HL-60 (cell line): ENCODE results near the gene GSTO2.

Source experiments
- DNase-seq, 2 experiments: peaks; one replicate each; pipeline ENCODE4 v3.0.0-alpha.2; 2010 to 2020; ENCODE audit warnings: low read depth in 1 of 2, low spot score in 1 of 2
- H3K27ac ChIP-seq: fragments of 250-450 bp; sonication (Bioruptor Pico); replicated peaks from 2 replicates; pipeline ENCODE4 v1.5.1; 2020; ENCODE audit warnings: mild to moderate bottlenecking, moderate library complexity
- H3K27me3 ChIP-seq: fragments of 250-450 bp; sonication (Bioruptor Pico); 2 replicates; pipeline ENCODE4 v1.5.1; 2021; ENCODE audit warnings: mild to moderate bottlenecking, moderate library complexity; ENCODE audit not compliant: insufficient read depth, poor library complexity, severe bottlenecking
- H3K4me3 ChIP-seq: replicated peaks from 2 replicates; pipeline ENCODE4 v1.5.1; 2011; ENCODE audit warnings: mild to moderate bottlenecking, control low read depth, low read length; ENCODE audit not compliant: insufficient read depth
- CTCF ChIP-seq: IDR thresholded peaks from one replicate; pipeline ENCODE4 v1.5.1; 2011; ENCODE audit warnings: low read length, control low read depth, inconsistent platforms; ENCODE audit not compliant: insufficient read depth
- GABPA ChIP-seq: IDR thresholded peaks from 2 replicates; pipeline ENCODE4 v1.6.1; 2012; ENCODE audit warnings: low read depth
- POLR2AphosphoS5 ChIP-seq: IDR thresholded peaks from 2 replicates; pipeline ENCODE4 v1.6.1; 2012; ENCODE audit warnings: low read depth
- REST ChIP-seq: IDR thresholded peaks from 2 replicates; pipeline ENCODE4 v1.6.1; 2012; ENCODE audit warnings: low read depth; ENCODE audit not compliant: insufficient replicate concordance
- SPI1 ChIP-seq: IDR thresholded peaks from 2 replicates; pipeline ENCODE4 v1.6.1; 2012; ENCODE audit warnings: low read depth, mild to moderate bottlenecking, borderline replicate concordance

The GSTO2 gene

GRCh38 chr10:104328896-104329710 is 60.1 kb downstream of the GSTO2 start:
- TF ChIP-seq POLR2AphosphoS5 (peak; percentile 49; the same call in 1 of the 2 replicates), CTCF (no peak), GABPA (peak; percentile 59; the same call in 1 of the 2 replicates), SPI1 (peak; percentile 68), REST (no peak)
- Histone ChIP-seq H3K27me3 (no peaks in the 10 kb centered on the region), H3K4me3 (peak overlapping the region; percentile 29), H3K27ac (peak overlapping the region; percentile 80)
- DNase-seq = peak; percentile 87

GRCh38 chr10:104329735-104330134 is 60.8 kb downstream of the GSTO2 start:
- no peak for DNase-seq
- Histone ChIP-seq H3K4me3 (no peak overlapping the region), H3K27ac (peak overlapping the region; percentile 80), H3K27me3 (no peaks in the 10 kb centered on the region)
- TF ChIP-seq CTCF (no peak), SPI1 (no peak), POLR2AphosphoS5 (no peak)

GRCh38 chr10:104330168-104331110 is 61.5 kb downstream of the GSTO2 start:
- no peaks in the 10 kb centered on the region for H3K27me3 ChIP-seq
- H3K4me3 ChIP-seq = no peak overlapping the region
- peak overlapping the region; percentile 80 for H3K27ac ChIP-seq
- TF ChIP-seq GABPA = no peak
- no peak for TF ChIP-seq POLR2AphosphoS5
- no peak for TF ChIP-seq REST
- TF ChIP-seq CTCF = no peak
- no peak for TF ChIP-seq SPI1
- DNase-seq = no peak
